Measurements from ENCODE around the gene KDM1A.

Gene KDM1A

GRCh38 chr1:23111600-23112535, 92.6 kb downstream of the KDM1A start:
- no peak for DNase-seq

- no peak for DNase-seq
Observed at GRCh38 chr1:23114424-23115079, 95.3 kb downstream of the KDM1A start.

GRCh38 chr1:23116216-23116836, 97.1 kb downstream of the KDM1A start:
- DNase-seq, result no peak

DNA sequence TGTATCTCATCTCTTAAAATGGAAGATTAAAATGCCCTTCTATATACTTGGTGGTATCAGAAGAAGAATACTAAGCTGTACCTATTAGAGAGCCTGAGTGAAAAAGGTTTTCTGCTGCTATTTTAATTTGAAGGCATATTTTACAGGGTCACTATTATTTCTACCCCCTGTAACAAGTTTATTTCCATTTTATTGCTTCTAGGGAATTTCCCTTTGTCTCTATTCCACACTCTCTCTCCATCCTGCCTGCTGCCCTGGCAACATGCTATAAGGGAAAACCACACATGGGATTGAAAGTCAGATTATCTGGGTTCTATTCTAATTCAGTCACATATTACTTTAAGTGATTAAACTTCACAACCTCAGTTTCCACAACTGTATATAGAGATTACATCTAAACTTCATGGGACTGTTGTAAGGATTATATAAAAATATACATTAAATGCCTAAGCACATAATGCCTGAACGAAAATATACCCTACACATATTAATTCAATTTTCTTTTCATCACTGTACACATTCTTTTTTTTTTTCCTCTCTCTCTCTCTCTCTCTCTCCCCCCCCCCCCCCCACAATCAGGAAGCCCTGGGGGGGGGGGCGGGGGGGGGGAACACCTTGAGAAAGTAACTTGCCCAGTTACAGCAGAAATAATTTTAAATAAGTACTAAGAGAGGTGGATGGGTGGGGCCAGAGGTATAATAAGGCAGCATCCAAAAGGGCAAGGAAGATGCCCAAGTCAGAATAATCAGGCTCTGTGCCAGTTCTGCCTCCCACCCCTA, 97.8 kb downstream of the KDM1A start:
- no peak for DNase-seq

- no peak for DNase-seq
Observed at GRCh38 chr1:23118407-23118806, 99.1 kb downstream of the KDM1A start.

GRCh38 chr1:23118957-23119792, 99.9 kb downstream of the KDM1A start:
- DNase-seq, result no peak

DNA sequence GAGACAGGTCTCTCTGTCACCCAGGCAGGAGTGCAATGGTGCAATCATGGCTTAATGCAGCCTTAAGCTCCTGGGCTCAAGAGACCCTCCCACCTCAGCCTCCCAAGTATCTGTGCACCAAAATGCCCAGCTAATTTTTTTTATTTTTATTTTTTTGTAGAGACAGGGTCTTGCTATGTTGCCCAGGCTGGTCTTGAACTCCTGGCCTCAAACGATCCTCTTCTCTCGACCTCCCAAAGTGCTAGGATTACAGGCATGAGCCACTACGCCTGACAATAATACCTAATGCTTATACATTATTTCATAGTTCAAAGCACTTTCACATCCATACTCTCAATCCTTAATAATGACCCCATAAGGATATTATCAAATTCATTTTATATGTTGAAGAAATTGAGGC, 101.1 kb downstream of the KDM1A start:
- no peak for DNase-seq

DNA sequence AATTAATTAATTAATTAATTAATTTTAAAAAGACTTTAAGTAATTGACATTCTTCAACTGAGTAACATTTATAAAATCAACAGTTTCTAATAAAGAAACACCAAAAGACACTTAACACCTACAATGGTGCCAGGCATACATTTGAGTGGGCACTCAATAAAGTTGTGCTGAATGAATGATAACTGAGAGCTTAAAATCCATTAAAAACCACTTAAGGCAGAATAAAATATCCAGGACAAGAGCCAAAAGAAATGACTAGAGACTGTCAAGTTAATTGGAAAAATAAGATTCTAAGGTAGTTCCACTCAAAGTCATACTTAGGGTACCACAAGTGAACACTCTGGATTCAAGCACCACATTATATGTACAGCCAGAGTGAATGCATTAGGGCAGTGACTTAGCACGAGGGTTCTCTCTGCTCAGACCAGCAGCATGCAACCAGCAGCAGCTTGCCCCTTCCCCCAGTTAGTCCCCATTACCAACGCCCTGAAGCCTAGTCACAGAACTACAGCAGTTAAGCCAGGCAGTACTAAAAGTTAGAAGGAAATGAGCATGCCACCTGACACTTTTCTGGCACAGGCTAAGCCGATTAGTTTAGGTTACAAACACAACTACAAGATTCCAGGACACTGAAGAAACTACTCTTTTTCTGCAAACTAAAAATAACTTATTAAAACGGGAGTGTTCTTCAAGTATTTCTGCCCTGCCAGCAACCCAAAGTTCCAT, 102.9 kb downstream of the KDM1A start:
- DNase-seq, result no peak

DNA sequence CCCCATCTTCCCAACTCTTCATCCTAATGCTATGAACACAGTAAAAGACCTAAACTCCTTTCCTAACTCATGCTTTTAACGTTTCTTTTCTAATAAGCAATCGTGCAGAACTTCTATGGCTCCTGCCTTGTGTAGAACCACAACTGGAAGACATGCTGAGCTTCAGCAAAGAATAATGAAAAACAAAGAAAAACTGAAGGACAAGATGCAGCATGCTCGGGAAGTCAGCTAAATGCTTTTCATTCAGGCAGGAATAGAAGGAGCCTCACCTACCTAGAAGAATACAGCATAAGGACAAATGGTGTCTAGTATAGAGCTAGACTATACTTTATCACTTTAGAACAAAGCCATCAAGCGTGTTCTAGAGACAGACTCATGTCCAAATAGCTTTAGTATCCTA, 103.5 kb downstream of the KDM1A start:
- no peak for DNase-seq

GRCh38 chr1:23123528-23123927, 104.3 kb downstream of the KDM1A start:
- no peak for DNase-seq

DNA sequence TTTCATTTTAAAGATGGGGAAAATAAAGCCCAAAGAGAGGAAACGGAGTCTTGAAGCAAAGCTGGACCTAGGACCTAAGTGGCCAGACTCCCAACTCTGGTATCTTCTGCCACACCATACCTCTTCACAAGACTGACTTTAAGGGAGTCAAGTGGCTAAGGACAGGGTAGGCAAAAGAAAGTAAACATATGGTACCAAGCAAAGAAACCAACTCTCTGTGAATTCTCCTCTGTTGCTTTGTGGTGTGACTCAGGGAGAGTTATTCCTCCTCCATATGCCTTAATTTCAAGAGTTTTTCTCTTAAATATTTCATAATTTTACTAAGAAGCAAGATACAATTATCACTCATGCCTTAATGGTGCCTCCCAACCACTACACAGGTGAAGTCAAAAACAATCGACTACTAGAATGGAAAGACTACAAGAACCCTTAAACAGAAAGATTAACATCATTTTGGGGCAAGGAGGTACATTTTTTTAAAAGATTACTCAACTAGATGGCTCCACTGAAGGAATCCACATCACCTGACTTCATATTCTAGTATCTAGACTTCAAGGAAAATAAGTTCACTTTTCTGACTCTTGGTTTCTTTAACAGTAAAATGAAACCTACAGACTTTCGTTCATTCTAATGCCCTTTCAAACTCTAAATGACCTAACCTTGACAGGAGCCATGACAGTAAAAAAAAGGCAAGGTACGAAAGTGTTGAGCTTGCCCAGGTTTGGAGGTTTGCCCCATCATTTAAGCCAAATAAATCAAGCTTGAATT, 105.2 kb downstream of the KDM1A start:
- no peak for DNase-seq

- no peak for DNase-seq
Observed at GRCh38 chr1:23125489-23125888, 106.2 kb downstream of the KDM1A start.

- no peak for DNase-seq
Observed at GRCh38 chr1:23126200-23126599, 106.9 kb downstream of the KDM1A start.

GRCh38 chr1:23126801-23127200, 107.5 kb downstream of the KDM1A start:
- no peak for DNase-seq

- DNase-seq, result no peak
Observed at GRCh38 chr1:23129846-23130245, 110.6 kb downstream of the KDM1A start.

DNA sequence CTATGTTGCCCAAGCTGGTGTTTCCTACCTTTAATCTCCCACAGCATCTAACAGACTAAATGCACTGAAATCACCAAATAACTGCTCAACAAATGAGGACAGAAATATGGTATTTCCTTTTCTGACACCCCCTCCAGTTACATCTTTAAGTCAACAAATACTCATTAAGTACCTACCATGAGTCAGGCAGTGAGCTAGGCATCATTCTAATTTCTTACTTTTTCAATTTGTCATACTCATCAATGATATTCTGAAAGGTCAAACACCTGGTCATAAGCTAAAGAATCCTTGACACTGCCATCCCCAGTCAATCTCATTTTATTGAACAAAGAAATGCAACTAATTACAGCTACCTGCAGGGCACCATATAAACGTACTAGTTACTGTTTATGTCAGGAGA, 112.8 kb downstream of the KDM1A start:
- no peak for DNase-seq

Measured in stimulated activated CD8-positive, alpha-beta memory T cell treated with anti-CD3 and anti-CD28 coated beads, Interleukin-4, amount 100 ng/mL, for 48 hours (primary cell).